Peyer's patch (tissue), 4 donors: ENCODE measurements around the gene CCN6.

Experiments
- CTCF ChIP-seq, 6 experiments: fragments of 450-650 bp in 4 of 6; fragments of 200-600 bp in 2 of 6; sonication (generic) in 1 of 6; IDR thresholded peaks; one replicate each; pipeline ENCODE4 v1.5.1; 2017 to 2019; ENCODE audit warnings: antibody characterized with exemption in 6 of 6, mild to moderate bottlenecking in 3 of 6, moderate library complexity in 1 of 6
- POLR2A ChIP-seq, 2 donors: fragments of 450-650 bp; IDR thresholded peaks; one replicate each; pipeline ENCODE4 v1.5.1; 2017; ENCODE audit warnings: antibody characterized with exemption in 2 of 2, mild to moderate bottlenecking in 2 of 2, moderate library complexity in 2 of 2

GRCh38 chr6:112014483-112014882 lies 39.4 kb upstream of the CCN6 start:
- TF ChIP-seq POLR2A (IDR thresholded peaks at IDR 0.05) (no peak), CTCF (IDR thresholded peaks at IDR 0.05) (no peak)
